Epithelial cell of esophagus (primary cell): ENCODE results near the gene MRTFA.
"Not testable (repeated sequence)": the region's sequence is repeated elsewhere in the genome, so short reads cannot be mapped to it uniquely, and the experiment has no call there.

ENCODE experiments used
- DNase-seq: peaks from one replicate; pipeline ENCODE4 v3.0.0; 2010; ENCODE audit warnings: low read depth
- H3K4me3 ChIP-seq: 2 replicates; pipeline ENCODE4 v1.5.1; 2011; ENCODE audit warnings: mild to moderate bottlenecking, low read length, control low read depth
- CTCF ChIP-seq: IDR thresholded peaks from 2 replicates; pipeline ENCODE4 v1.5.1; 2011; ENCODE audit warnings: low read depth, mild to moderate bottlenecking, low read length, control low read depth, inconsistent platforms; ENCODE audit not compliant: insufficient read depth; ENCODE audit errors: missing control alignments

Gene MRTFA

DNA sequence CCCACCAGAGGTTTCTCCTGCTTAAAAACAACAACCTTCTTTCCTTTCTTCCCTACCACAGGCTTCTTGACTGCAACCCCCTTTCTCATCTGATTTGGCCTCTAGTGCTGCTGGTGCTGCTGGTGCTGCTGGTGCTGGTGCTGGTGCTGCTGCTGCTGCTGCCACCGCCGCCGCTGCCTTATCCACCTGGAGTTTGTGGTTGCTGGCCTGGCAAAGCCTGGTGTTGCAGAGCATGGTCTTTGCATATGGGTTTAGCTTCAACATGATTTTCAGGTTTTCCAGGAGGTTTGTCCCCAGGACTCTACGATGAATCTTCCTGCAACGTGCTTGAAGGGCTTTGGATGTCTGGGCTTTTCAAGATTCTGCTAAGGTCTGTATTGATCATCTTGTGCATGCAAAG lies 49.7 kb downstream of the MRTFA start:
- no peak for DNase-seq
- no peak for TF ChIP-seq CTCF
- H3K4me3 ChIP-seq: no peak overlapping the region

DNA sequence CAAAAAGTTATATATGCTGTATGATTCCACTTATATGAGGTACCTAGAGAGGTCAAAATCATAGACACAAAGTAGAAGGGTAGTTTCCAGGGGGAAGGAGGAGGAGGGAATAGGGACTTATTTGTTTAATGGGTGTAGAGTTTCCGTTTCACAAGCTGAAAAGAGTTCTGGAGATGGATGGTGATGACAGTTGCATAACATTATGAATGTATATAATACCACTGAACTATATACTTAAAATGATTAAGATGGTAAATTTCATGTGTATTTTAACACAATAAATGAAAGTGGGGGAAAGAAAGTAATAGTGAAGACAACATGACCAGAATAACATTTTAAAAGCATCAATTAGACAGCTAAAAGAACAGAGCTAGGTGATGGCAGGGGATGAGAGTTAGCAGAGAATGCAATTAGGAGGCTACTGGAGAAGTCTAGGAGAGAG lies 51.2 kb downstream of the MRTFA start:
- no peak overlapping the region for H3K4me3 ChIP-seq
- TF ChIP-seq CTCF: no peak
- DNase-seq: no peak

- not testable (repeated sequence) for DNase-seq, H3K4me3 ChIP-seq
These were observed 51.8 kb downstream of the MRTFA start for GRCh38 chr22:40584766-40585165.

GRCh38 chr22:40583053-40583741 lies 53.3 kb downstream of the MRTFA start:
- H3K4me3 ChIP-seq: no peak overlapping the region
- no peak for TF ChIP-seq CTCF
- DNase-seq: no peak

DNA sequence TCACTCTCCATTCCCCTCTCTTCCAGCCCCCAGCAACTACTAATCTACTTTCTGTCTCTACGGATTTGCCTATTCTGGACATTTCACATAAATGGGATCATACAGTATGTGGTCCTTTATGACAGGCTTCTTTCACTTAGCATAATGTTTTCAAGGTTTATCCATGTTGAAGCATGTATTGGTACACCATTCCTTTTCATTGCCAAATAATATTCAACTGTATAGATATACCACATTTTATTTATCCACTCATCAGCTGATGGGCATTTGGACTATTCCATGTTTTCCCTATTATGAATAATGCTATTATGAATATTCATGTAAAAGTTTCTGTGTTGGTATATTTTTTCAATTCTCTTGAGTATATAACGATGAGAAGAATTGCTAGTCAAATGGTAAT lies 54.5 kb downstream of the MRTFA start:
- no peak overlapping the region for H3K4me3 ChIP-seq
- TF ChIP-seq CTCF: no peak
- no peak for DNase-seq

DNA sequence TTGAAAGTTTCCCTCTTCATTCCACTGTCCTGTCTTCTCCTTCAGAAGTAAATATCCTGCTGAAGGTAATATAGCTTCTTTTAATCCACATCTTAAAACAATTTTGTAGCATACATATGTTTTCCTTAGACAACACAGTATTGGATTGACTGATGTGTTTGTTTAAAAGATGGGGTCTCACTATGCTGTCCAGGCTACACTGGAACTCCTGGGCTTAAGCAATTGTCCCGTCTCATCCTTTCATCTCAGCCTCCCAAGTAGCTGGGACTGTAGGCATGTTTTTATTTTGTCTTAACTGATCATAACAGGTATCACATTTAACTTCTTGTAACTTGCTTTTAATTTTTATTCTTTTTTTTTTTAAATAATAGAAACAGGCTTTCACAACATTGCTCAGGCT lies 55.9 kb downstream of the MRTFA start:
- TF ChIP-seq CTCF: no peak
- no peak overlapping the region for H3K4me3 ChIP-seq
- DNase-seq: no peak

- no peak for DNase-seq
- TF ChIP-seq CTCF: no peak
- no peak overlapping the region for H3K4me3 ChIP-seq
These were observed 58.3 kb downstream of the MRTFA start for GRCh38 chr22:40578171-40578570.
